Esophagus muscularis mucosa (tissue), 4 donors: ENCODE data around the gene MAGEL2. TPM values are rescaled to one million over a fixed set of nuclear protein-coding genes. Genes with fewer than 3 reads are reported as not detected.

Experiments used
- DNase-seq: peaks from one replicate; pipeline ENCODE4 v3.0.0-alpha.2; 2017; ENCODE audit errors: extremely low spot score
- H3K27ac ChIP-seq, 4 donors: fragments of 200-600 bp; sonication (generic); replicated peaks in 1 of 4; 1 replicate in 3 of 4; 2 replicates in 1 of 4; pipeline ENCODE4 v1.5.1; 2016 to 2019; ENCODE audit warnings: mild to moderate bottlenecking in 1 of 4
- H3K27me3 ChIP-seq, 4 donors: fragments of 200-600 bp; sonication (generic); one replicate each; pipeline versions ENCODE4 v1.5.1 to v1.6.0; 2016 to 2019
- H3K36me3 ChIP-seq, 4 donors: fragments of 200-600 bp; sonication (generic); one replicate each; pipeline ENCODE4 v1.5.1; 2016 to 2019
- H3K4me1 ChIP-seq, 4 donors: fragments of 200-600 bp; sonication (generic); one replicate each; pipeline ENCODE4 v1.5.1; 2016 to 2019
- H3K4me3 ChIP-seq, 4 donors: fragments of 200-600 bp; sonication (generic); 1 replicate in 2 of 4; 2 replicates in 2 of 4; pipeline ENCODE4 v1.5.1; 2016 to 2019; ENCODE audit warnings: mild to moderate bottlenecking in 4 of 4, moderate library complexity in 1 of 4
- H3K9me3 ChIP-seq, 4 donors: fragments of 200-600 bp; sonication (generic); 1 replicate in 3 of 4; 2 replicates in 1 of 4; pipeline ENCODE4 v1.5.1; 2016 to 2019
- EP300 ChIP-seq: sonication (generic); formaldehyde crosslinking; IDR thresholded peaks from one replicate; pipeline ENCODE4 v1.6.1; 2017; ENCODE audit warnings: antibody characterized with exemption
- POLR2A ChIP-seq: fragments of 450-650 bp; IDR thresholded peaks from one replicate; pipeline ENCODE4 v1.6.1; 2017; ENCODE audit warnings: antibody characterized with exemption, moderate library complexity, mild to moderate bottlenecking, low read depth
- POLR2AphosphoS5 ChIP-seq, 2 donors: sonication (generic); formaldehyde crosslinking; IDR thresholded peaks; one replicate each; pipeline ENCODE4 v1.6.1; 2017; ENCODE audit warnings: antibody characterized with exemption in 2 of 2
- WGBS: methylation state at CpG from one replicate; pipeline ENCODE4 v1.1.5; 2018; 5-methylcytosine and 5-hydroxymethylcytosine counted together
- intact Hi-C: fragments of 100-400 bp; cut with DNase I; formaldehyde crosslinking; loops from one replicate; pipeline ENCODE4 v1.15.1; 2023
- total RNA-seq, 4 donors: library from RNA; depleted of rRNA; stranded (reverse); fragments of >200 nt; gene quantifications; one replicate each; pipeline versions ENCODE4 v1.1.0 to v1.2.1, GENCODE V29; 2016
- TF ChIP-seq, protein P1 (sequence below), 3 experiments: fragments of 200-600 bp in 2 of 3; fragments of 450-650 bp in 1 of 3; sonication (generic) in 2 of 3; IDR thresholded peaks; one replicate each; pipeline ENCODE4 v1.5.1; 2017 to 2019; ENCODE audit warnings: antibody characterized with exemption in 3 of 3, mild to moderate bottlenecking in 2 of 3, moderate library complexity in 1 of 3

MAGEL2 gene
- total RNA-seq, 4 donors from 2014 or later, result 0.17 to 0.26 TPM; not detected in 2

DNA sequence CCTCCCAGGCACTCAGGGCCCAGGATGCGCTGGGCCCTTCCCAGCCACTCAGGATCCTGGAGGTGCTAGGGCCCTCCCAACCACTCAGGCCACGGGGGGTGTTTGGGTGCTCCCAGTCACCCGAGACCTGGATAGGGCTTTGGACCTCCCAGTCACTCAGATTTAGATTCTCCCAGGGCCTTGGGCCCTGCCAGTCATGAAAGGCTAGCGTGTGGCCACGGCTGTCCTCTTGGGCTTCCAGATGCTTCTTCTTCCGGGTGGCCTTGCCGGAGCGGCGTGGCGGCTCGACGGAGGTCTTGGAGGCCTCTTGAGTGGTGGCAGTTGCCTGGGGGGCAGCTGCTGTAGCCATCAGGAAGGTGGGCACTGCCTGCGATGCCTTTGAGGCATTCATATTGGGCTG is 2.8 kb downstream of the MAGEL2 start:
- intact Hi-C loops, result loop anchor here (5.0 kb wide), 2 partner anchors 217 to 232 kb away; no protein-coding TSS in a partner anchor
- Histone ChIP-seq H3K4me1 (peaks cover 0 to 10% (median 8%) of the 10 kb centered on the region in 4 donors), H3K4me3 (no peak overlapping the region), H3K9me3 (no peaks in the 10 kb centered on the region), H3K36me3 (no peaks in the 10 kb centered on the region), H3K27ac (no peak overlapping the region), H3K27me3 (peaks cover 0 to 63% (median 6%) of the 10 kb centered on the region in 4 donors)
- no peak for DNase-seq
- TF ChIP-seq POLR2A, result no peak
- TF ChIP-seq POLR2AphosphoS5 (IDR thresholded peaks at IDR 0.05), result no peak
- no peak for TF ChIP-seq EP300
- TF ChIP-seq, protein P1, sequence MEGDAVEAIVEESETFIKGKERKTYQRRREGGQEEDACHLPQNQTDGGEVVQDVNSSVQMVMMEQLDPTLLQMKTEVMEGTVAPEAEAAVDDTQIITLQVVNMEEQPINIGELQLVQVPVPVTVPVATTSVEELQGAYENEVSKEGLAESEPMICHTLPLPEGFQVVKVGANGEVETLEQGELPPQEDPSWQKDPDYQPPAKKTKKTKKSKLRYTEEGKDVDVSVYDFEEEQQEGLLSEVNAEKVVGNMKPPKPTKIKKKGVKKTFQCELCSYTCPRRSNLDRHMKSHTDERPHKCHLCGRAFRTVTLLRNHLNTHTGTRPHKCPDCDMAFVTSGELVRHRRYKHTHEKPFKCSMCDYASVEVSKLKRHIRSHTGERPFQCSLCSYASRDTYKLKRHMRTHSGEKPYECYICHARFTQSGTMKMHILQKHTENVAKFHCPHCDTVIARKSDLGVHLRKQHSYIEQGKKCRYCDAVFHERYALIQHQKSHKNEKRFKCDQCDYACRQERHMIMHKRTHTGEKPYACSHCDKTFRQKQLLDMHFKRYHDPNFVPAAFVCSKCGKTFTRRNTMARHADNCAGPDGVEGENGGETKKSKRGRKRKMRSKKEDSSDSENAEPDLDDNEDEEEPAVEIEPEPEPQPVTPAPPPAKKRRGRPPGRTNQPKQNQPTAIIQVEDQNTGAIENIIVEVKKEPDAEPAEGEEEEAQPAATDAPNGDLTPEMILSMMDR (IDR thresholded peaks at IDR 0.05), result no peak
- WGBS, result 69% methylated on average over 4 of the region's 13 CpGs

DNA sequence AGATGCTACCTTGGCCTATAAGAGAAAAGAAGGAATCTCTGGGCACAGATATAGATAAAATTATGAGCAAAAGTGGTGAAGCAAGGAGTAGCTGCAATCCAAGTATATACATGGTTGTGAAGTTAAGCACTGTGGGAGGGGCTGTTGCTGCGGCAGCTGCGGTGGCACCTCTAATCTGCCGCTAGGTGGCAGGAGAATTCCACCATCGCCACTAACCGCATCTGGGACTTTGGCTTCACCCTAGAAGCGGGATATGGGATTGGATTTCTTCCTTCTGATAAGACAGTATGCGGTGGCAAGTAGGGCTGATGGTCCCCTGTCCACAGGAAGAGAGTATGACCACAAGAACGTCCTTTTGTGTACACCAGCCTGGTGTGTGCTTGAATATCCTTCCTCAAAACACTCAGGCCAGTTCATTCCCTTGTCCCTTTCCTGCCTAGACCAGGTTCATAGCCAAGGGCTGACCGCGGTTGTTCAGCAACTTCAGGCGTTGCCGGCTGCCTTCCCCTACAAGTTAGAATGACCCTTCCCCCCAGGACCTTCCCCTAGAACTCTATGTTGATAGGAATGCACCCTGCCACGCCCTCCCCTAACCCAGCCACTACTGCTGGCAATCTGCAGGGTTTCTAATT is 5.1 kb downstream of the MAGEL2 start:
- Histone ChIP-seq H3K4me1 (peaks cover 0 to 6% (median 6%) of the 10 kb centered on the region in 4 donors), H3K9me3 (no peaks in the 10 kb centered on the region), H3K27me3 (peaks cover 0 to 42% (median 4%) of the 10 kb centered on the region in 4 donors), H3K36me3 (no peaks in the 10 kb centered on the region), H3K27ac (no peak overlapping the region), H3K4me3 (no peak overlapping the region)
- WGBS, result 18% methylated on average over 13 of the region's 13 CpGs
- intact Hi-C loops, result loop anchor here (5.0 kb wide), 2 partner anchors 220 to 235 kb away; no protein-coding TSS in a partner anchor
- no peak for DNase-seq
- TF ChIP-seq POLR2A, result no peak
- TF ChIP-seq, protein P1 (IDR thresholded peaks at IDR 0.05), result peak; percentile 67 to 90 (median 81)

GRCh38 chr15:23634181-23634580 is 13.5 kb downstream of the MAGEL2 start:
- WGBS, result 69% methylated on average over 8 of the region's 8 CpGs
- intact Hi-C loops, result no loop called here
- no peak for DNase-seq
- Histone ChIP-seq H3K4me1 (no peaks in the 10 kb centered on the region), H3K36me3 (no peaks in the 10 kb centered on the region), H3K4me3 (no peak overlapping the region), H3K27me3 (peaks cover 0 to 35% (median 0%) of the 10 kb centered on the region in 4 donors), H3K27ac (no peak overlapping the region), H3K9me3 (no peaks in the 10 kb centered on the region)
- TF ChIP-seq POLR2A (no peak), EP300 (no peak), POLR2AphosphoS5 (IDR thresholded peaks at IDR 0.05) (no peak)
- TF ChIP-seq, protein P1 (IDR thresholded peaks at IDR 0.05), result no peak

DNA sequence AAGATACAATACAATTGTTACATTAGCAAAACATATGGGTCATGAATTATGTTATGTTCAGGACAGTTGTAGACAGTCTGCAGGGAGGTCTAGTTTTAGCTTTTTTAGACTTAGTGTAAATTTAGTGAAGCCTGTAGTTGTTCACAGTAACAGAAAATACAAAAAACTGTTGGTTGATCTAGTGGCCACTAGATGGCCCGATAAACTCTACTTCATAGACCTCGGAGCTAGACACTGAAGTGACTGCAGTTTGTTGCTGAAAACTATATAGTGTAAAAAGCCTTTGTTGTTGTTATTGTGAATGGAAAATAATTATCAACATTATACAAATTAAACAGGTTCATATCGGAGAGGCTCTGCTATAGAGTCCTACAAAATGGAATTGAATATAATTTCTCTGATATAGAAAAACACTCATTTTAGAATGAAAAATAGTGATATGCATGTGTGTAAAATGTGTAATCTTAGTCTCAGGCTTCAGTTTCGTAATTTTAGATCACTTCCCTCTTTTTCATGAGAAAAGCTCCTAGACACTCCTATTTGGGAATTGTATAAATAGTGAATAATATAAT is 18.3 kb downstream of the MAGEL2 start:
- Histone ChIP-seq H3K27me3 (peaks cover 0 to 48% (median 0%) of the 10 kb centered on the region in 4 donors), H3K36me3 (no peaks in the 10 kb centered on the region), H3K27ac (no peak overlapping the region), H3K9me3 (no peaks in the 10 kb centered on the region), H3K4me1 (no peaks in the 10 kb centered on the region), H3K4me3 (no peak overlapping the region)
- intact Hi-C loops, result no loop called here
- DNase-seq, result no peak
- 19% methylated on average over 4 of the region's 4 CpGs for WGBS
- no peak for TF ChIP-seq POLR2AphosphoS5 (IDR thresholded peaks at IDR 0.05)
- TF ChIP-seq POLR2A, result no peak
- TF ChIP-seq, protein P1 (IDR thresholded peaks at IDR 0.05), result peak in 2 of 3 experiments; percentile 22 to 37
- TF ChIP-seq EP300, result no peak
